ENCODE results near the gene RICTOR.
A peak's percentile ranks its signal among the peaks of the same experiment; 100 is the strongest.

RICTOR gene

GRCh38 chr5:39006650-39007049 is 67.5 kb downstream of the RICTOR start:
- TF ChIP-seq OSR1 (CRISPR knock-in tag; IDR thresholded peaks at IDR 0.05) (no peak), RARB (CRISPR knock-in tag; IDR thresholded peaks at IDR 0.05) (no peak), ZNF565 (CRISPR knock-in tag; conservative IDR thresholded peaks at IDR 0.05; ENCODE audit: low read depth) (no peak), ISL1 (CRISPR knock-in tag; IDR thresholded peaks at IDR 0.05) (no peak), ZFP3 (CRISPR knock-in tag; IDR thresholded peaks at IDR 0.05) (no peak), ARNTL (CRISPR knock-in tag; IDR thresholded peaks at IDR 0.05; ENCODE audit: borderline replicate concordance, low read depth) (no peak)
- TF ChIP-seq, protein P1, sequence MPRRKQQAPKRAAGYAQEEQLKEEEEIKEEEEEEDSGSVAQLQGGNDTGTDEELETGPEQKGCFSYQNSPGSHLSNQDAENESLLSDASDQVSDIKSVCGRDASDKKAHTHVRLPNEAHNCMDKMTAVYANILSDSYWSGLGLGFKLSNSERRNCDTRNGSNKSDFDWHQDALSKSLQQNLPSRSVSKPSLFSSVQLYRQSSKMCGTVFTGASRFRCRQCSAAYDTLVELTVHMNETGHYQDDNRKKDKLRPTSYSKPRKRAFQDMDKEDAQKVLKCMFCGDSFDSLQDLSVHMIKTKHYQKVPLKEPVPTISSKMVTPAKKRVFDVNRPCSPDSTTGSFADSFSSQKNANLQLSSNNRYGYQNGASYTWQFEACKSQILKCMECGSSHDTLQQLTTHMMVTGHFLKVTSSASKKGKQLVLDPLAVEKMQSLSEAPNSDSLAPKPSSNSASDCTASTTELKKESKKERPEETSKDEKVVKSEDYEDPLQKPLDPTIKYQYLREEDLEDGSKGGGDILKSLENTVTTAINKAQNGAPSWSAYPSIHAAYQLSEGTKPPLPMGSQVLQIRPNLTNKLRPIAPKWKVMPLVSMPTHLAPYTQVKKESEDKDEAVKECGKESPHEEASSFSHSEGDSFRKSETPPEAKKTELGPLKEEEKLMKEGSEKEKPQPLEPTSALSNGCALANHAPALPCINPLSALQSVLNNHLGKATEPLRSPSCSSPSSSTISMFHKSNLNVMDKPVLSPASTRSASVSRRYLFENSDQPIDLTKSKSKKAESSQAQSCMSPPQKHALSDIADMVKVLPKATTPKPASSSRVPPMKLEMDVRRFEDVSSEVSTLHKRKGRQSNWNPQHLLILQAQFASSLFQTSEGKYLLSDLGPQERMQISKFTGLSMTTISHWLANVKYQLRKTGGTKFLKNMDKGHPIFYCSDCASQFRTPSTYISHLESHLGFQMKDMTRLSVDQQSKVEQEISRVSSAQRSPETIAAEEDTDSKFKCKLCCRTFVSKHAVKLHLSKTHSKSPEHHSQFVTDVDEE (CRISPR knock-in tag; IDR thresholded peaks at IDR 0.05): no peak
- TF ChIP-seq, protein P2, sequence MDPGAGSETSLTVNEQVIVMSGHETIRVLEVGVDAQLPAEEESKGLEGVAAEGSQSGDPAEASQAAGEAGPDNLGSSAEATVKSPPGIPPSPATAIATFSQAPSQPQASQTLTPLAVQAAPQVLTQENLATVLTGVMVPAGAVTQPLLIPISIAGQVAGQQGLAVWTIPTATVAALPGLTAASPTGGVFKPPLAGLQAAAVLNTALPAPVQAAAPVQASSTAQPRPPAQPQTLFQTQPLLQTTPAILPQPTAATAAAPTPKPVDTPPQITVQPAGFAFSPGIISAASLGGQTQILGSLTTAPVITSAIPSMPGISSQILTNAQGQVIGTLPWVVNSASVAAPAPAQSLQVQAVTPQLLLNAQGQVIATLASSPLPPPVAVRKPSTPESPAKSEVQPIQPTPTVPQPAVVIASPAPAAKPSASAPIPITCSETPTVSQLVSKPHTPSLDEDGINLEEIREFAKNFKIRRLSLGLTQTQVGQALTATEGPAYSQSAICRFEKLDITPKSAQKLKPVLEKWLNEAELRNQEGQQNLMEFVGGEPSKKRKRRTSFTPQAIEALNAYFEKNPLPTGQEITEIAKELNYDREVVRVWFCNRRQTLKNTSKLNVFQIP (CRISPR knock-in tag; IDR thresholded peaks at IDR 0.05; ENCODE audit: borderline replicate concordance, low read depth): no peak
- TF ChIP-seq, protein P3, sequence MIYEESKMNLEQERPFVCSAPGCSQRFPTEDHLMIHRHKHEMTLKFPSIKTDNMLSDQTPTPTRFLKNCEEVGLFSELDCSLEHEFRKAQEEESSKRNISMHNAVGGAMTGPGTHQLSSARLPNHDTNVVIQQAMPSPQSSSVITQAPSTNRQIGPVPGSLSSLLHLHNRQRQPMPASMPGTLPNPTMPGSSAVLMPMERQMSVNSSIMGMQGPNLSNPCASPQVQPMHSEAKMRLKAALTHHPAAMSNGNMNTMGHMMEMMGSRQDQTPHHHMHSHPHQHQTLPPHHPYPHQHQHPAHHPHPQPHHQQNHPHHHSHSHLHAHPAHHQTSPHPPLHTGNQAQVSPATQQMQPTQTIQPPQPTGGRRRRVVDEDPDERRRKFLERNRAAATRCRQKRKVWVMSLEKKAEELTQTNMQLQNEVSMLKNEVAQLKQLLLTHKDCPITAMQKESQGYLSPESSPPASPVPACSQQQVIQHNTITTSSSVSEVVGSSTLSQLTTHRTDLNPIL (CRISPR knock-in tag; IDR thresholded peaks at IDR 0.05; ENCODE audit: low read depth): no peak
- no peak for ATAC-seq

GRCh38 chr5:39005566-39006232 is 68.5 kb downstream of the RICTOR start:
- TF ChIP-seq PPARA (CRISPR knock-in tag; IDR thresholded peaks at IDR 0.05; ENCODE audit: borderline replicate concordance) (no peak), ZC3H10 (CRISPR knock-in tag; IDR thresholded peaks at IDR 0.05) (no peak), ESRRG (CRISPR knock-in tag; IDR thresholded peaks at IDR 0.05) (no peak), RARB (CRISPR knock-in tag; IDR thresholded peaks at IDR 0.05) (no peak), TOX (CRISPR knock-in tag; IDR thresholded peaks at IDR 0.05; ENCODE audit: borderline replicate concordance) (no peak), SNAI2 (CRISPR knock-in tag; IDR thresholded peaks at IDR 0.05) (no peak), ZNF8 (CRISPR knock-in tag; IDR thresholded peaks at IDR 0.05) (no peak), ZNF70 (CRISPR knock-in tag; IDR thresholded peaks at IDR 0.05) (no peak)
- TF ChIP-seq, protein P1 (CRISPR knock-in tag; IDR thresholded peaks at IDR 0.05): no peak
- TF ChIP-seq, protein P3 (CRISPR knock-in tag; IDR thresholded peaks at IDR 0.05; ENCODE audit: low read depth): no peak
- peak; percentile 44; the same call in 1 of the 3 replicates for ATAC-seq

- no peak for ATAC-seq
- TF ChIP-seq, protein P4, sequence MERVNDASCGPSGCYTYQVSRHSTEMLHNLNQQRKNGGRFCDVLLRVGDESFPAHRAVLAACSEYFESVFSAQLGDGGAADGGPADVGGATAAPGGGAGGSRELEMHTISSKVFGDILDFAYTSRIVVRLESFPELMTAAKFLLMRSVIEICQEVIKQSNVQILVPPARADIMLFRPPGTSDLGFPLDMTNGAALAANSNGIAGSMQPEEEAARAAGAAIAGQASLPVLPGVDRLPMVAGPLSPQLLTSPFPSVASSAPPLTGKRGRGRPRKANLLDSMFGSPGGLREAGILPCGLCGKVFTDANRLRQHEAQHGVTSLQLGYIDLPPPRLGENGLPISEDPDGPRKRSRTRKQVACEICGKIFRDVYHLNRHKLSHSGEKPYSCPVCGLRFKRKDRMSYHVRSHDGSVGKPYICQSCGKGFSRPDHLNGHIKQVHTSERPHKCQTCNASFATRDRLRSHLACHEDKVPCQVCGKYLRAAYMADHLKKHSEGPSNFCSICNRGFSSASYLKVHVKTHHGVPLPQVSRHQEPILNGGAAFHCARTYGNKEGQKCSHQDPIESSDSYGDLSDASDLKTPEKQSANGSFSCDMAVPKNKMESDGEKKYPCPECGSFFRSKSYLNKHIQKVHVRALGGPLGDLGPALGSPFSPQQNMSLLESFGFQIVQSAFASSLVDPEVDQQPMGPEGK (CRISPR knock-in tag; IDR thresholded peaks at IDR 0.05; ENCODE audit: borderline replicate concordance): no peak
- TF ChIP-seq, protein P2 (CRISPR knock-in tag; IDR thresholded peaks at IDR 0.05; ENCODE audit: borderline replicate concordance, low read depth): no peak
These were observed 72.5 kb downstream of the RICTOR start for GRCh38 chr5:39001683-39002082.

Measured in SK-N-SH treated with all-trans-retinoic acid at 6 μM for 48 hours (cell line).